NCI-H82 treated with DMSO at 0.1 percent for 48 hours (cell line): ENCODE measurements around the gene TMCC1.
"Not testable (repeated sequence)": the region's sequence is repeated elsewhere in the genome, so short reads cannot be mapped to it uniquely, and the experiment has no call there.

Experiments
- DNase-seq: peaks from one replicate; lab custom pipeline; 2025; ENCODE audit not compliant: unreplicated experiment; lab: John Stamatoyannopoulos, UW

The TMCC1 gene

DNA sequence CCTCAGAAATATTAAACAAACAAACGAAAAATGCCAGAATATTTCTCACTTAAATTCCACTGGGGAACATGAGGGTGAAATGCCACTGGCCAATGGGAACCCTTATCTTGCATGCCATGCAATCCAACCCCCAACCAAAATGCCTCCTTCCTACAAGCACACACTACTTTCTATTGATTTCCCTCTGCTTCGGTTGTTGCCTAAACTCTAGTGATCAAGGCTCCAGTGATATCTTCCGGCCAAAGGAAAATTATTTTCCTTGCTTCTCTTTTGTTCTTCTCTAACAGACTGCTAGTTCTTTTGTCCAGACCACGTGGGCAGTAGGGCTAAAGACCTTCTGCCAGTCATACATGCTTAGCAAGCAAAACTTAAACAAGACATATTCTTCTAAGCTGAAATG is 115.7 kb downstream of the TMCC1 start:
- DNase-seq: no peak

DNA sequence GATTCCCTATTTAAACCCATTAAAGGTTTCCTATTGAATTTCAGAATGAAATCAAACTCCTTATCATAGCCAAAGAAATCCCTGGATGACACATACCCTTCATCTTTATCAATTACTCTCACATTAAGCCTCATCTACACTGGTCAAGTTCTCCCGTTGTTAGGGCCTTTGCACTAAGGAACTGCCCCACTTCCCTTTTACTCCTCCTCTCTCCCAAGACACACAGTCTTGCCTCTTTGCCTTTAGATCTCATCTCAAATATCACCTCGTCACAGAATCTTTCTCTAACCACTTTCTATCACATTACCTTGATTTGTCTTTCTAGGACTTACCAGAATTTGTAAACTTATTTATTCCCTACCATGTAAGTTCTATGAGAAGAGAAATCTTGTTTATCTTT is 117.6 kb downstream of the TMCC1 start:
- no peak for DNase-seq

DNA sequence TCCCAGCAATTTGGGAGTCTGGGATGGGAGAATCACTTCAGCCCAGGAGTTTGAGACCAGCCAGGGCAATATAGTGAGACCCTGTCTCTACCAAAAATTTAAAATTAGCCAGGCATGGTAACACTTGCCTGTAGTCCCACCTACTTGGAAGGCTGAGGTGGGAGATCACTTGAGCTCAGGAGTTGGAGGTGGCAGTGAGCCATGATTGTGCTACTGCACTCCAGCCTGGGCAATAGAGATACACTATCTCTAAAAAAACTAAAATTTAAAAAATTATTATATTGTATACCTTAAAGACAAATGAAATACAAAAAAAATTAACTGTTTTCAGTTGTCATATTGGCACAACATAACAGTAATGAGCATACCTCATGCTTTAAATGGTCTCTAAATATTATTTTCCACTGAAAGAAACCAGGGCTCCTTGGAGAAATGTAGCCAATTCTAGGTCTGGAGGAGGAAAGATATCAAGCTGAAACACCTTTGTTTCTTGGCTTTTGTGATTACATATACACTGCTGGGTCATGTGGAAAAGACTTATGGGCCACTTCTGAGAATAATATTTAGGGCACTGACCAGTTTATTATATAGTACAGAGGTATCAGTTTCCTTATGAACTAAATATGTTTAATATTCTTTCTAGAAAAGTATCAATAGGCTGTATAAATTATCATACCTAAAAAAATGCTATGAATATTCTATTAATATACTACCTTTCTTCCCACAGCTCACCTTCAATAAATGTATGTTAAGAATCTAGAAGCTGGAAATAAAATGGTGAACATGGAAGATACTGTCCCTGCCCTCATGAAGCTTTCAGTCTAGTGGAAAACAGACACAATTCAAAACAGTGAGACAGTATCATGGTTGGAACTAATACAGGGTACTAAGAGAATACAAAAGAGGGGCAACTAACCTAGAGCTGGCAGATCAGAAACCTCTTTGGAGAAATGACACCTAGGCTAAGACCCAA is 119.5 kb downstream of the TMCC1 start:
- no peak for DNase-seq

DNA sequence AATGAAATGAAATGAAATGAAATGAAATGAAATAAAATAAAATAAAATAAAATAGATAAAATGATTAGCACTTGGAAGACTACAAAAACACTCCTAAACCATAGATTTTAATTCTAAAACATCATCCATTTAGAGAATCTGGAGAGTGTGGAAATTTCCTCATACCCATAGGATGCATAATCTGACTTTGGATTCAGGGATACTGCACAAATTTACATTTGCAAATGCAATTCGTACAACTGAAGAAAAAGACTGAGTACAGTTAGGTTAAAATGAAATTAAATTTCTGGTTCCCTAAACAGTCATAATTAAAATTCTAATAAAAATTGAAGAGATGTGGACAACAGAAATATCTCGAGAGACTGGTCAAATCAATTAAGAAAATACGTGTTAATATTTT is 122.9 kb downstream of the TMCC1 start:
- DNase-seq: no peak

DNA sequence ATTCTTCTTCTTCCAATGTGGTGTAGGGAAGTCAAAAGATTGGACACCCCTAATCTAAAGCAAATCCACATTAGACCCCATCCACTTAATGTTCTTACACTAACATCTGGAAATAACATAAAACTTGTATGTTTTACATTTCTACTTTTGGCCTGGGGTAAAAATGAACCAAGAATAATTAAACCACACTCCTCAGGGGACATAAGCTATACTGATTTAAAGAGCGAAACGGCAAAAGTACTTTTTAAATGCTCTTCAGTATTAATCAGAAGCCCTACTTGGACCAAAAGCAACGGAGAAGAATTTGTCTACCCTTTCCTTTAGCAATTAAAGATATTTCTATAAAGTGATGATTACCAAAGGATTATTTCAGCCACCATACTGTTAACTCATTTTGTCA is 123.9 kb downstream of the TMCC1 start:
- DNase-seq: no peak

DNA sequence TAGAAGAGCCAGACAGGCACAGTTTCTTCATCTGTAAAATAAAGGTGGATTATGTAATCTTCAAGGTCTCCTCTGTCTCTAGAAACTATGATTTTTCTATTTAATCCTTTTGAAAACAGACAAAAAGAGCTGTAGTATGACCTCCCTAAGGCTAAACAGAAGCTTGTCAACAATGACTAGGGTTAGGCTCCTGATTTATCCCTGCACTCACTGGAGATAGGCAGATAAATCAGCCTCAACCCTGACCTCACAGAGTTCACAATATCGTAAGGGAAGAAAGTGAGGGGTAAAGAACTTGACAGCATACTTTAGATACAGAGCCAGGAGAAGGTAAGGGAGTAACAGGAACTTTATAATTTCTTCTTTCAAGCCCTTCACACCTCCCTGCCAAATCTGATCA is 124.8 kb downstream of the TMCC1 start:
- no peak for DNase-seq

DNA sequence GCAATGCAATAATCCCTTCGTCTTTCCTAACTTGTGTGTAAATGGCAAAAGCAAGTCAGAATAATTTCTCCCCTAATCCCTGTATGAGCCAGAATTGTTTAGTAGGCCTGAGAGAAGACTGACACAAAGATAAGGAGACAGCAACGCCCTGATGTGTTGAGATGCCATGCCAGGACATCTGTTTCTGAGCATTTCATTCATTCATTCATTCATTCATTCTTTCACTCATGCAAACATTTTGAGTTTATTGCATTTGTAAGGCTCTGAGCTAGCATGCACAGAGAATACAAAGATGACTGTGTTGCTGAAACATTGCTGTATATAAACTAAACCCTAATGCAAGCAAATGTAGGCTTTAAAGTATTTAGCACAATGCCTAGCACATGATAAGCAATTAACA is 127.4 kb downstream of the TMCC1 start:
- DNase-seq: no peak

DNA sequence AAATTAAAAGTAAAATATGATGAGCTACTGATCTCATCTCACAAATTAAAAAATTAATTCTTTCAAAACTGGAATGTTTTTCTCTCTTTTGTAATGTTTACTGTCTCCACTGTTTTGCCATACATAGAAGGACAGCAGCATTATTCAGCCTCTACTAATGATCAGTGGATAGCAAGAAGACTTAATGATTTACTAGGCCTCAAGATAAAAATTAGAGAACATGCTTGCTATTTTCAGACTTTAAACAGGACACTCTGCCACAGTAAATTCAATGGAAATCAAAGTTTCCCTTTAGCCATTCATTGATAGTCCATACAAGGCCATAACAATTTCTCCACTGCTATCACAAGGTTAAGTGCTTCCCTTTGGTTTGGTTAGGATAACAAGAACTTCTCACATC is 129.4 kb downstream of the TMCC1 start:
- DNase-seq: no peak

DNA sequence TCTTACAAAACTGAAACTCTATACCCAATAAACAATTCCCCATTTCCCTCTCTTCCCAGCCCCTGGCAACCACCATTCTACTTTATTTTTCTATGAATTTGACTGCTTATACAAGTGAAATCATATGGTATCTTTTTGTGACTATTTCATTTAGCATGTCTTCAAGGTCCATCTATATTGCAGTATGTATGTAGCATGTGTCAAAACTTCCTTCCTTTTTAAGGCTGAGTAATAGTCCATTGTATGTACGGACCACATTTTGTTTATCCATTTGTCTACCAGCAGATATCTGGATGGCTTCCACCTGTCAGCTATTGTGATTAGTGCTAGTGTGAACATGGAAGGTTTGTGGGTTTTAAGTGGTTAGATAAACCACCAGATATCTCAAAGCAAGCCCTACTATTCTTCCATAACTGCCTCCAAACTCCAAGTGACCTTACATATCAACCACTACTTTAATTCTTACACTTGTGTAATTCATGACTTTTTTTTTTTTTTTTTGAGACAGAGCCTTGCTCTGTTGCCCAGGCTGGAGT is 134.7 kb downstream of the TMCC1 start:
- no peak for DNase-seq

DNA sequence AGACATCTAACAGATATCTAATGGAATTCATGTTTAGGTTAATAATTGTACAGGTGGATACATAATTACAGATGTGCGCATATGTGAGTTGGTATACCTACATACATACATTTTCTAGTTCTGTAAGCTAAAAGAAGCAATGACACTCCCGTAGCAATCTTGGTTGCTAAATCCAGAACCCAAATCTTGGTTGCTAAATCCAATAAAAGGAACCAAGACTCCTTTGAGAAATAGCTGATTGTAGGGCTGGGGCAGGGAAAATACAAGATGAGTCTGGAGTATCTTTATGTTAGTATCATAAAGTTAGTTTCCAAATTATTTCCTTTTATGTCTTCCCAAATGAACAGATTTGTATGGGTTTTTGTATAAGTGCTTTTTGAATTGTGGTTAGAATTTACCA is 135.2 kb downstream of the TMCC1 start:
- DNase-seq: no peak

DNA sequence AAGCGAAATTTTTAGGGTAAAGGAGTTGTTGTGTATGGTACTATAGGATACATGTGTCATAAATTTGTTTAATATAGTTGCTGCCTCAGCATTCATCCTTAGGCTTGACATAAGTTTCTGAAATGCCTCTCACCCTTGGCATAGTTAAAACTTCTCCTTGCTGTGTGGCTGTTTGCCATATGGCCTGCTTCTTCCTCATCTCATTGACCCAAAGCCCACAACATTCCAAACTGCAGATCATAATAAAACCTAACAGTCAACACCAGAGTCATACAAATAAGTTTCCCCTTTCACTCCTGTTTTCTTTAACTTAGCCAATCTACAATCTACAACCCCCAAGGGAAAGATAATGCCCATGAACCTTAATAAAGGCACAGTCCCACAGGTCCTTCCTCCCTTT is 136.6 kb downstream of the TMCC1 start:
- no peak for DNase-seq

DNA sequence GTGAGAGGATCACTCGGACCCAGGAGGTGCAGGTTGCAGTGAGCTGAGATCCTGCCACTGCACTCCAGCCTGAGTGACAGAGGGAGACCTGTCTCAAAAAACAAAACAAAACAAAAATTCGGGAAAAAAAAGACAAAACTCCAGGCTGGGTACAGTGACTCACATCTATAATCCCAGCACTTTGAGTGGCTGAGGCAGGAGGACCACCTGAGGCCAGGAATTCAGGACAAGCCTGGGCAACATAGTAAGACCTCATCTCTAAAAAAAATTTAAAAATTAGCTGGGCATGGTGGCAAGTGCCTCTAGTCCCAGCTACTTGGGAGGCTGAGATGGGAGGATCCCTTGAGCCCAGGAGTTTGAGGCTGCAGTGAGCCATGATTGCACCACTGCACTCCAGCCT is 142.4 kb downstream of the TMCC1 start:
- DNase-seq: not testable (repeated sequence)

DNA sequence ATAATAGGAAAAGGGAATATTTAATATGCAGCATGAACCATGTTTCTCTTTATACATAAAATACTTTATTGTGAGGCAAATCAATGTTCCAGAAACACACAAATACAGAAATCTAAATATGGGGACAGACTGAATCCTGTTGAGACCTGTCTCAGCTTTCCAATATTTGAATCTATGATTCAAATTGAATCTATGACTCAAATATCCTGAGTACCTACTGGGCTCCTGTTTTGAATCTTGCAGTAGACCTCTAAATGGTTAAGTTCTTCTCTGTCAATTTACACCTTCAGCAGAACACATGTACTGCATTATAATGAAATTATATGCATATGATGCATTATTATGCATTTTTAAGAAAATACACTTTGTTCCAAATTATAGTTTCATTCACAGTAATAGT is 143.8 kb downstream of the TMCC1 start:
- DNase-seq: no peak

DNA sequence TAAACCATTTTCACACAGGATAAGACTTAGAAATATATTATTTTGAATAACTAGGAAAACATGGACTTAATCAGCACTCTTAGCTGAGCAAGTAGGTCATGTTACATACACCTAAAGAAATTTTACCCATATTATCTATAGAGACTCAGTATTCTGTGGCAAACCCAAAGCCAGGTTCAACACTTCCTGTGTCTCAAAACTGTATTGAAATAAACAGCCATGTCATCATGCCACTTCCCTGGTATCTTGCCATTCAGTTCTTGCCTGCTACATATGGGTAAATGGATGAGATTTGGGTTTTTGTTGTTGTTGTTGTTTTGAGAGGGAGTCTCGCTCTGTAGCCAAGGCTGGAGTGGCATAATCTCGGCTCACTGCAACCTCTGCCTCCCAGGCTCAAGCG is 145.5 kb downstream of the TMCC1 start:
- no peak for DNase-seq

DNA sequence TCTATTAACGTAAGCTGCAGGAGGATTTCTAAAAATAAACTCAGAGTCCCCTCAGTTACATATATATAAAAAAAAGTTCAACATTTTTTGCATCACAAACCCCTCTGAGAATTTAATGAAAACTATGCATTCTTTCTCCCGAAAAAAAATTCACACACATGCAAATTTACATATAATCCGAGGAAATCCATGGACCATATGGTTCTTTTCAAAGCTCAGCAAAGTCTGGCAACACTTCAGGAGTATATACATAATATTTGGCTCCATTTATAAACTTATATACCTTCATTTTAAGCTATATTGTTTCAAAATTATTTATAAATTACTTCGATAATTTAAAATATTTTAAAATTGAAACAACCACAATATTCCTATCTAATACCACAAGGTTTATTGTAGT is 146.4 kb downstream of the TMCC1 start:
- no peak for DNase-seq

DNA sequence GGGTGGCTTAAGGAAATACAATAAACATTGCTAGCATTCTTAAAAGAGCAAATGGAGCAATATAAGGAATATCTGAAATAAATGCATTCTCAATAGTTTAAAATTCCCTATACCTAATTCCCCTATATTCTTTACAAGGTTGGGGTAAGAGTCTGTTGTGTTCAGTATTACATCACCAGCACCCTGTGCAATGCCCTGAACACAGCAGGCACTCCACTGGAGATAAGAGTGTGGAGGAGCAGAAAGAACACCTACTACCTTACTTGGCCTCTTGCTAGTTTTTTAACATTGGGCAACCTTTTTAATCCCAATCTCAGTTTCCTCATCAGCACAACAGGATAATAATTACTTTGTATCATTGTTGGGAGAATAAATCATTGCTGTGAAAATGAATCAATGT is 146.9 kb downstream of the TMCC1 start:
- no peak for DNase-seq

DNA sequence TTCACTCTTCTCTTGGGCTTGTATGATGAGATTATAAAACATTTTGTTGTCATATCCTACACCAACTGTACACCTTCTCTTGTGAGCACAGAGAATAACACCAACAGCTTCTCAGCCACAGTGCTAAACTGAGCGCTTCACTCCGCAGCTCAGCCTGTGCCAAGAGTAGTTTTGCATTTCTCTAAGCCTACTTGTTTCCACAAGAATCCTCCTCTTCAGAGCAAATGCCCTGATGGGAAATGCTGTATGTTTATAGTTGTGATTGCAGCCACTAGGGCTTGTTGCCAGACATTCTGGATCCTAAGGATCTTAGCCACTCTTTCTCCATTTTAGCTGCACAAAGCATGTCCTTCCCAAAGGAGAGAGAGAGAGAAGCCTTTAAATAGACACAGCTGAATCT is 148.3 kb downstream of the TMCC1 start:
- no peak for DNase-seq

DNA sequence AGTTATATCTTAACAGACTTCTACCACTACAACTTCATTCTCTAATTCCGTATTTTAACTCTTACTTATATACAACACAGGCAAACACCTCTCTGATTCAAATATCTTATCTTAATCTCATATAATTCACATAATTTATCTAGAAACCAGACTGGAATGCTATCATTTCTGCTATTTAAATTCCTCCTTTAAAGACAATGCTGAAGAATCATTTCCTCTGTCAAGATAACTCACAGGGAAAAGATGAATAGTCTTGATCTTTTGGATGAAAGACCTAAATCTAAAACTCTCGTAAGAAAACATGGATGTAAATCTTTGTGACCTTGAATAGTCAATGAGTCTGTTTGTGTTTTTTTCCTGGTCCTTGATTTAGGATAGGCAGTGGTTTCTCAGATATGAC is 151.7 kb downstream of the TMCC1 start:
- DNase-seq: no peak

DNA sequence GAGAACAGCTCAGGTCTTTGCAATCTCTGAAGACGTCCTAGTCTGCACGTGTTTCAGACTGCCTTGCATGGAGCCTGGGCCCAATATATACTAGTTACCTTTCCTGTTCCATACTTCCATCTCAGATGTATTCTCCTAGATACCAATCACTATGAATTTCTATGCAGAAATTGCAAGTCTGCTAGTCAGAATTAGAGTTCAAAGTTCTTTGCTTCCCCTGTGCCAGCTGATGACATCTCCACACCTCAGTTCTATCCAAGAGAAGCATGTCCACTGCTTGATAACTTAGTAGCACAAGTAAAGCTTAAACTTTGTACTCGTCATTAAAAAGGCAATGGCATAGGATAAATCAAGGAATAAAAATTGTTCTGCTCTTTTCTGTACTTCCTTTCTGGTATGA is 153.4 kb downstream of the TMCC1 start:
- no peak for DNase-seq

DNA sequence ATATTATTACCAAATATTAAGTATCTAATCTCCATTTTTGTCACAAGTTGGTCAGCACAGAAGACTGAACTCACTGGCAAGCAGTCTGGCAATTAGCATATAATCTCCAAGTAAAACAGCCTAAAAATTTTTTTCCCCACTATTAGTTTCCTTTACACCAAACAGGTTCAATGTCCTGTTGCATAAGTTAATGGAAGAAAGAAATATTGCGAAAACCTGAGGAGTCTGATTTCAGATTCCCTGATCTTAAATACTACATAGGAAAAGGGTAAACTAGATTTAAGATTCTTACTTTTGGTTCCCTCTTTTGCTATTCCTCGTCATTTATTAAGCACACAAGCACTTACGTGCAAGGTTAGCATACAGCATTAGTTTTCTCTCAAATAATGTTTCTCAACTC is 153.9 kb downstream of the TMCC1 start:
- no peak for DNase-seq

DNA sequence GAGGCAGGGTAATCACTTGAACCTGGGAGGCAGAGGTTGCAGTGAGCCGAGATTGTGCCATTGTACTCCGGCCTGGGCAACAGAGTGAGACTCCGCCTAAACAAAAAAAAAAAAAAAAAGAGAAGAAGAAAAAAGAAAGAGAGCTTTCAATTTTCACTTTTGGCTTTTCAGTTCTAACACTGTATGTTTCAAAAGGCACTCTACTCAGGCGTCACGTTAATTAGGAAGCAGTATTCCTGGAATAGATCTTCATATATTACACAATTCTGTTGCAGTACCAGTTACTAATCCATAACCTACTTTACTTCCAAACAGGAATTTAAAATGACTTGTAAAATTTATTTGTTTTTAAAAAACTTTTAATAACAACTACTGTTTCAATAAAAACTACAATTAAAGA is 155.3 kb downstream of the TMCC1 start:
- no peak for DNase-seq

DNA sequence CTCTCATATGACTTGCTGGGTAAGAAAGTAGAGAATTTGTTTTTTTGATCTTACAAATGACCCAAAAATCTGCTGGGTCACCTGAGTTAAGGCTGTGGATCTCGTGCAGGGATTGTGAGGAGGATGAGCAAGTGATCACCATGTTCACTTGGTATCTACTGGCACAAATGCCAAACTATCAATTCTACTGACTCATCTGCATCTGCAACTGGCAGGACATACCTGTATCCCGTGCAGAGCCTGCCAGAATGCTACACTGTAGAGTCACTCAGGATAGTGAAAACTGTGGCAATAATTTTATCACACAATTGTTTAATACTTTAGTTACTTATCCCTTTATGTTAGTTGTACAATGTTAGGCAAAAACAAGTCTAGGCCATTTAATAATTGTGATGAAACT is 157.4 kb downstream of the TMCC1 start:
- no peak for DNase-seq

DNA sequence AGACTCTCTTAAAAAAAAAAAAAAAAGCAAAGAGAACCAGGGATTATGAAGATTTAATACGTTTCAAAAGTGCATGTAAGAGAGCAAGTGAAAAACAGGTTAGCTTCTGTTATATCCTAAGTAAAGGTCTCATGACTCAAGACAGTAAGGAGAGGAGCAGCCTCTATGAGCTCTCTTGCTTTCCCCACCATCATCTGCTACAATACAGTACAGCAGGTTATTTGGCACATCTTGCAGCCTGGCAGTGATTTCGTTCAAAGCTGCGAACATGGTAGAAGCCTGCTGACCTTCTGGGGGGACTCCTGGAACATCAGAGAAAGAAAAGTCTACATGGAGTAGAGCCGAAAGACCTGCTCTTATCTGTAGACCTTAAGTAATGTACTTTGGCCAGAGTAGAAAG is 157.9 kb downstream of the TMCC1 start:
- DNase-seq: no peak
